Glomerular visceral epithelial cell (primary cell): Measurements from ENCODE around the gene ULBP3.
"Not testable (repeated sequence)": the region's sequence is repeated elsewhere in the genome, so short reads cannot be mapped to it uniquely, and the experiment has no call there.

Experiments
- DNase-seq: peaks from one replicate; pipeline ENCODE4 v3.0.0-alpha.2; 2016; ENCODE audit errors: extremely low spot score

Gene ULBP3

DNA sequence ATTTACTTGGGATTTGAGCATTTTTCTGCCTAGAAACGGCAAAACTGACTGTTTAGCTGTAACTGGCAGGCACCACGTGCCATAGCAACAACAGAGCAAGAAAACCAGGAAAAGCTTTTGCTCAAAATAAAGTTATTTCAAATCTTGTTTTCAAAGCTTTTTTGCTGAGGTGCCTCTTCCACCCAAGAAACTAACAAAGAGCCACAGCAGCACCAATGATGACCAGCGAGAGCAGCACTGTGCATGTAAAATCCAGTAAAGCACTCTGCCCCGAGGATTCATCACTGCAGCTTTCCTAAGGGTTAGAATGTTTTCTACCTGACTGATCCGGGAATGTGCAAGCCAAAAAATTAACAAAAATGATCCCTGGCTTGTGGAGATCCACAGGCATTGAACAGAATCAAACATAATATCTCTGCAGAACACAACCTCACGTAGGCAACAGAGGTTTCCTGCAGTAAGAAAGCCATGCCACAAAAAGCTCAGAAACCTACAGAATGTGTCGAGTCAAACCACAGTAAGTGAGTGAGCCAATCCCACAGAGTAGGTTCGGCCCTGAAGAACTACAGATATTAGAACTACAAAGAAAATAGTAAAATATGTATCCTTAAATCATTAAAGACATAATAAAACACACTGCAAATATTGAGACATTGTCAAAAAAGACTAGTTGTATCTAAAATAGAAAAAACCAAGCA lies 7.4 kb upstream of the ULBP3 start:
- peak; percentile 28 for DNase-seq

DNA sequence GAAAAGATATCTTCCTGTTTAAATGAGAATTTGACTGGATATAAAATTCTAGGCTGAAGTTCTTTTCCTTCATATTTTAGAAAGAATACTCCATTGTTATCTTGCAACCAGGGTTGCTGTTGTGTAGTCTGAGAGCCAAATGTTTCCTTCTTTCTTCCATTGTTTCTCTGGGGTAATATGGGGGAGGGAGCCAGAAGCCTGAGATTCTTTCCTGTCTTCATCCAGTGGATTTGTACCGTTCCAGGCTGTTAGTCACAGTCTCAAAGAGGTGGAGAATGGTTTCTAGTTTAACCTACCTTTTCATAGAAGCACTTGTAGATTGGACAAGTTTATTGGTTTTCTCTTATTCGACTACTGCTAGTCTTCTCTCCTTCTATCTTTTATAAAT lies 6.1 kb upstream of the ULBP3 start:
- no peak for DNase-seq

DNA sequence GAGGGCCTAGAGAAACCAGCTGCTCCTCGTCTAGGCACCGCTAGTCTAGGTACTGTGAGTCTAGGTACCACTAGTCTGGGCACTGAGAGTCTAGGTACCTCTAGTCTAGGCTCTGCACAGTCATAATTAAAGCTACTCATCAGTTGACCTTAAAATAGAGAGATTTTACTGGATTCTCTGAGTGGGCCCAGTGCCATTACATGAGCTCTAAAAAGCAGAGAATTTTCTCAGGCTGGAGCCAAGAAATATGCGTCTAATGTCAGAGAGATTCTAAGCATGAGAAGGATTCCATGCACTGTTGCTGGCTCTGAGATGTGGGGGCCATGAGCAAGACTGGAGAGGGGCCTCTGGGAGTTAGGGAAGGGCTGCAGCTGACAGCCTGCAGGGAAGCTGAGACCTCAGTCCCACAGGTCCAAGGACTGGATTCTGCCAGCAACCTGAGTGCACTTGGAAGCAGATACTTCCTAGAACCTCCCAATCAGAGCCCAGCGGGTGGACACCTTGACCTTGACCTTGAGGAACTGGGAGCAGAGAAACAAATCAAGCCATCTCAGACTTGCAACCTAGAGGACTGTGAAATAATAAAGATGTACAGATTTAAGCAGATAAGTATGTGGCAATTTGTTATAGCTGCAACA lies 5.6 kb upstream of the ULBP3 start:
- not testable (repeated sequence) for DNase-seq

DNA sequence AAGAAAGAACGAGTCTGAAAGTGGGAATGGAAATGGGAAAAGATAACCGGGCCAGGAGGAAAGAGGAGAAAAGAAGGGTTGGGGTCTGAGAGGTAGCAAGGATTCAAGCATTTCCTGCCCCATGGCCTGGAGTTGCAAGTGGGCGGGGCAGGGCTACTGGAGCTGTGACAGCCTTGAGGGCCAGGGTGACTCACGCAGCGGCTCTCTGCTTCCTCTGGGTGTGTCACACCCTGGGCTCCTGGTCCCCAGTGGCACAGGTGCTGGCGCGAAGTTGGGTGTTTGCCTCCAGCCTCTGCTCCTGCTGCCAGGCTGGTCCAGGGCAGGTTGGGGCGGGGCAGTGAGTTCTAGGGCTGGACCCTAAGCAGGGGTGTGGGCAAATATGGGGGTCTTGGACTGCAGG lies 3.3 kb upstream of the ULBP3 start:
- DNase-seq, result peak; percentile 64

DNA sequence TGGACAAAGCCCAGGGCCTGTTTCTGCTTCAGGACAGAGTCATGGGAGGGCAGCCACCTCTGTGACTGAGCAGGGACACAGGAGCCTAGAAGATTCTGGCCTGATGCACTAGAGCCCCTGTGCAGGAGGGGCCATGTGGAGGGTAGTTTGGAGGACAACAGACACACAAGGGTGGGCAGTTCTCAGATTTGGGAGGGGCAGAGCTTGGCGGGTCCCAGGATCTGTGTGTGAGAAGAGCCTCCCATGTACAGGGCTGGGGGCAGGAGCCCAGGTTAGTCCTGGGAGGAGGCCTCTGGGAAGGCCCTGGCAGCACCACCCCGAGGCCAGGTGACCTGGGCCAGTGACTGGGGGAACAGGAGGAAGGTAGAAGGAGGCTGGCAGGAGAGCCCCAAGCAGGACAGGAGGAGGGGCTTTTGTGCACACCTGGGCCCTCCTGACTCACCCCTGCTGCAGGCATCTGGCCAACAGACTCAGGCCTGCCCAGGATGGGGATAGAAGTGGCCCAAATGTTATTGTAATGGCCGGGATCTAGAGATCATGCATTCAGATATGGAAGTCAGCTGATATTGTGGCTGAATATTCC lies 1.4 kb upstream of the ULBP3 start:
- no peak for DNase-seq

DNA sequence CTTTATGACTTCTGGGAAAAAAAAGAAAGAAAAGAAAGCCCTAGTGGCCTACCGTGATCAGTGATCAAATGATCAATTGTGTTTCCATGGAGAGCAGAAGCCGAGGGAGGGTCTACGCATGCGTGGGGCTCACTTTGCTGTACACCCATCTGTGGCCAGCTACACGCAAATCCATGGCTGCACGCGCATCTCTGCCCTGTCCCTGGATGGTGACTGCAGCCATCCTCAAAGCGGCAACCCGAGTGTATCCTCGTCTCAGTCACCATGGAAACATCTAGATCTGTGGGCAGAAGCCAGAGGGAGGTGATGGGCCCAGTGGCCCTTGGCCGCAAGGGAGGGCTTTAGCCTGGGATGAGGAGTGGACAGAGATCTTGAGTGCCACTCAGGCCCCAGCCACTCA lies 785 bp upstream of the ULBP3 start:
- no peak for DNase-seq

DNA sequence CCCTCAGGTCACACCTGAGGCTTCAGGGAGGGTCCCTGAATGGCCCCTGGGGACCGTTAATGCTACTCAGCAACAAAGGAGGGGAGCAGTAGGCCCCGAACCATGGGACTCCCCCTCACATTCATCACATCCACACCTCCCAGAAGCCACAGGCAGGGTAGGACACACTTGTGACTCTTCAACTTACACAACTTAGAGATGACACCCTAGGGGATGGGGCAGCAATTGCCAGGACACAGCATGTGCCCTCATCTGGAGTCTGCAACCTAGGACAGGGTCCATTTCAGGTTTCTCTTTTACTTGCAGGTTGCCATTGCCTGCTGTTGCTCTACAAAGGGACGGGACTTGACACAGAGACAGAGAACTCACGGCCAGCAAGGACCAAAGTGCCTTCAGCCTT lies 770 bp downstream of the ULBP3 start:
- no peak for DNase-seq

DNA sequence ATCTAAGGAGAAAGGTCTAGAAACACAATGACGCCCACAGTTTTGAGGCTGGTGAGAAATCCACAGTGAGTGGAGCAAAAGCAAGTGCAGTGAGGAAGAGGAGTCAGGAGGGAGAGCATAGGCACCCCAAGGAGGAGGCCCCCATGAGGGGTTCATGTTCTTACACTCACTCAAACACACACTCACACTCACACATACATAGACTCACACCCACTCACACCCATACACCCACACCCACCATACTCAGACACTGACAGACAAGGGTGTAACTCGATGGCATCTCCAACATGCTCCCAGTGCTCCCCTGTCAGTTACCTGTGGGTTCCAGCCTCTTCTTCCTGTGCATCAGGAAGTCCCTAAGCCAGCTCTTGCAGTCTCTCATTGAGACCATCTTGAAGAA lies 3.8 kb downstream of the ULBP3 start:
- no peak for DNase-seq

DNA sequence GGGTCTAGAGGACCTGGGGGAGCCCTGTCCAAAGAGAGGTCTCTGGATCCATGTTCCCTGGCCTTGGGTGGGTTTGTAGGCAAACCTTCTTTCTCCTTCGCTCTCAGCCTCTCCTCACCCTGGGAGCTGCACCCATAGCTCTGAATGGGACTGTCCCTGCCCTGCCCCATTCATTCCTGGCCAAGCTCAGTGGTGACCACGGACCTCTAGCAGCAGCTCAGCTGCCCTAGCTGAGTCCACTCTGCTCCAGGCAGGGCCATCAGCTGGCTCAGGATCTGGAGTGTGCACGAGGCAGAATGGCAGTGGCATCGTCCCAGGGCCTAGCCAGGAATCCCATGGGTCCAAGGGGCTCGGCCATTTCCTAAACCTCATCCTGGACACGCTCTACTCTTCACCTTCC lies 5.3 kb downstream of the ULBP3 start:
- no peak for DNase-seq

DNA sequence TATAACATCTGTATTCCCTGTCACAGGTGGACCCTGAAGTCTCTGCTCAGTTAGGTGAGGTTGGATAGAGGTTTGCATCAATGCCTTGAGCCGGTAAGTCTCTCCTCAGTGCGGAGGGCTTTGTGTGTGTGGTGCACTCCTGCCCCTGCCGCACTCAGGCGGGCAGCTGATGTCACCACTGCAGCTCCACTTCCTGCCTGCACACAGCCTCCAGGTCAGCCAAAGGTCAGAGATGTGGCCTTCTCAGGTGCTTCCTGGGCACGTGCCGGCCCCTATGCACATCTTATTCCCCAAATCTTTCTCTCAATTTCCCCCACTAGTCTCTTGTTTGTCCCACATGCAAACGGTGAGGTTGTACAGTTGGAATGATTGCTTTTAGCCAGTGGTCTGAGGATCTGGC lies 8.9 kb downstream of the ULBP3 start:
- not testable (repeated sequence) for DNase-seq

DNA sequence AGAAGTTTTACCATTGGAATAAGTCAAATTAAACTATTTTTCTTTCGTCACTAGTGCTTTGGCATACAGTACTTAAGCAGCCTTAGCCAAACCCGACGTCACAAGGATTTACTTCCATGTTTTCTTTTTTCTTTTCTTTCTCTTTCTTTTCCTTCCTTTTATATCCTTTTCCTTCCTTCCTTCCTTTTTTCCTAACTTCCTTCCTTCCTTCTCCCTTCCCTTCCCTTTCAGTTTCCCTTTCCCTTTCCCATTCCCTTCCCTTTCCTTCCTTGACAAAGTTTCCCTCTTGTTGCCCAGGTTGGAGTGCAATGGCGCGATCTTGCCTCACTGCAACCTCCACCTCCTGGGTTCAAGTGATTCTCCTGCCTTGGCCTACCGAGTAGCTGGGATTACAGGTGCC lies 9.9 kb downstream of the ULBP3 start:
- DNase-seq, result no peak

DNA sequence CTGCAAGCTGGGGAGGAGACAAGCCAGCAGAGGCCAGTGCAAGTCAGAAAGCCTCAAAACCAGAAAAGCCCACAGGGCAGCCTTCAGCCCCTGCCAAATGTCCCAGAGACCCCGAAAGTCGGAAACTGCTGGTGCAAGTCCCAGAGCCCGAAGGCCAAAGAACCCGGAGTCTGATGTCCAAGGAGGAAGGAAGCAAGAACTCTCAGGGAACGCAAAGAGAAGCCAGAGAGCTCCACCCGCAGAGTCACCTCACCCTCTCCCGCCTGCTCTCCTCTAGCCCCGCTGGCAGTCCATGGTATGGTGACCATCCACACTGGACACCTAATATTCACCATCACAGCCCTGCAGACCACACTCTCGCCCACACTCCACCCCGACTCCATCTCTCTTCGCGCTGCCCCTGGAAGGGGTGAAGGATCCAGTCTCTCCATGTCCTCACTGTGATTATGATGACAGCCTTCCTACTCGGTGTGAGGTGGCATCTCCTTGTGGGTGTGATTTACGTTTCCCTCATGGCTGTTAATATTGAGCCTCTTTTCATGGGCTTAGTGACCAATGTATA lies 10.6 kb downstream of the ULBP3 start:
- no peak for DNase-seq

DNA sequence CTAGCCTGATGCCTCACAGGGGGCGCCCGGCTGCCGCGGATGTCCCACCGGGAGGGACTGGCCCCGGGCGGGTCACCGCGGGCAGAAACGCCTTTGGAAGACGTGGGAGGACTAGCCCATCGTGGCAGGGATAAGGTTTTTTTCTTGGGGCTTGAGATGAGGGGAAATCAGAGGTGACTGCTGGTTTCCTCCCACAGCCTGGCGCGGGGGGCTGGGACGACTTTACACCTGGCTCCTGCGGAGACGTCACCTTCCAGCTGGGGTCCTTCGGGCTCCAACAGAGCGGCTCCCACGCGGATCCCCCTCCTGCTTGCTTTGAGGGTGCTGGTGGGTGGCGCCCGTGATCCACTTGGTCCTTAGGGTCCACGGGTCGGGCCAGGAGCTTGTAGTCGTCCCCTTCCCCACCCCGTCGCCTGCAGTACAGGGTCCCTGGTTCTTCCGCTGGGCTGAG lies 11.4 kb downstream of the ULBP3 start:
- no peak for DNase-seq

DNA sequence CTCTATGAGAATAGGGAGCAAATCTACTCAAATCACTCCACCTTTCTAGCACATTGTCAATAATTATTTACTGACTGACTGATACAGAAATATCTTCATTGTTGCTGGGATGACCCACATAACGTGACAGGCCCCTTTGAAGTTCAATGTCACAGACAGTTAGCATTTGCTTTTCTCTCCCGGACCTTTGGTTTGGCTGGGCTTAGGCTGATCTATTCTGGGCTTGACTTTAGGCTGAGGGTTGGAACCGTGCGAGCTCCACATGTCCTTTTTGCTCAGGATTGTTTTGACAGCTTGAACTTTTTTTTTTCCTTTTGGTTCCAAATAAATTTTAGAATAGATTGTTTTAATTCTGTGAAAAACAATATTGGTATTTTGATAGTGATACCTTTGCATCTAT lies 12.0 kb downstream of the ULBP3 start:
- no peak for DNase-seq

DNA sequence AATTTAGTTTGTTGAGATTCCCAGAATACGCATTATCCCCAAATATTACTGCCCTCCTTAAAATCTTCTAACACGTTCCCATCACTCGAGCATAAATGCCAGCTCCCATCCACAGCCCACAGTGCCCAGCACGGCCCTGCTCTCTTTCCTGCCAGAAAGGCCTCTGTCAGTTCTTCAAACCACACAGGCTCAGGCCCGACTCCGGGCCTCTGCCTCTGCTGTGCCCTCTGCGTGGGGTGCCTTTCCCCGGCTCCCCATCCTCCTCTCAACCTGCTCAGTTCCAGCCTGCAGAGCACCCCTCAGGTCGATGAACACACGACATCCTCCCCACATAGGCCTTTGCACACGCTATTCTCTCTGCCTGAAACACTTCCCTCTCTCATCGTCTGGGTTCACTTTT lies 12.8 kb downstream of the ULBP3 start:
- DNase-seq, result no peak

DNA sequence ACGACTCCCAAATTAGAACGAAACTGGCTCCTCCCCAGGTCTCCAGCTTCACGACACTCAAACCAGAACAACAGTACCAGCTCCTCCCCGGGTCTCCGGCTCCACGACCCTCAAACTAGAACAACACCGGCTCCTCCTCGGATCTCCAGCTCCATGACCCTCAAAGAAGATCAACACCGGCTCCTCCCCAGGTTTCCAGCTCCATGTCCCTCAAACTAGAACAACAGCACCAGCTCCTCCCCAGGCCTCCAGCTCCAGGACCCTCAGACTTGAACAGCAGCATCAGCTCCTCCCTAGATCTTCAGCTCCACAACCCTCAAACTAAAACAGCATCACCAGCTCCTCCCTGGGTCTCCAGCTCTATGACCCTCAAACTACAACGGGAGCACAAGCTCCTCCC lies 13.8 kb downstream of the ULBP3 start:
- DNase-seq, result no peak

DNA sequence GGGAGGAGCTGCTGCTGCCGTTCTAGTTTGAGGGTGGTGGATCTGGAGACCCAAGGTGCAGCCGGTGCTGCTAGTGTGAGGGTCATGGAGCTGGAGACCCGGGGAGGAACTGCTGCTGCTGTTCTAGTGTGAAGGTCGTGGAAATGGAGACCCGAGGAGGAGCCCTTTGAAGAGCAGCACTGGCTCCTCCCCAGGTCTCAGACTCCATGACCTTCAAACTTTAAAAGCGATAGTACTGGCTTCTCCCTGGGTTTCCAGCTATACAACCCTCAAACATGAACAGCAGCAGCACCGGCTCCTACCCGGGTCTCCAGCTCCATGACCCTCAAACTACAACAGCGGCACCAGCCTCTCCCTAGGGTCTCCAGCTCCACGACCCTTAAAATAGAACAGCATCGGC lies 15.5 kb downstream of the ULBP3 start:
- DNase-seq, result no peak

DNA sequence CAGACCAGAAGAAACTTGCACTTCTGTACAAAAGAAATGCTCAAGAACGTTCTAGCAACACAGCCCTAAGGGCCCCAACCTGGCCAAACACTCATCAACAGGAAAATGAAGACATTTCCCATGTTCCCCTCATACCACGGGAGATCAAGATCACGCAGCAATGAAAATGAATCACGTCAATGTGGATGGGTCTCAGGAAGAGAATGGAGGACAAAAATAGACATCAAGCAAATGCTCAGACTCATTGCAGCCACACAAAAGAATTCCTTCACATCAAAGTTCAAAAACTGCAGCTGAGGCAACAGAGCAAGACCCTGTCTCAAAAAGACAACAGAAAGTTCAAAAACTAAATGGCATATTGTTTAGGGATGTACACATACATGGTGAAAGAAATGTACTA lies 18.1 kb downstream of the ULBP3 start:
- no peak for DNase-seq

DNA sequence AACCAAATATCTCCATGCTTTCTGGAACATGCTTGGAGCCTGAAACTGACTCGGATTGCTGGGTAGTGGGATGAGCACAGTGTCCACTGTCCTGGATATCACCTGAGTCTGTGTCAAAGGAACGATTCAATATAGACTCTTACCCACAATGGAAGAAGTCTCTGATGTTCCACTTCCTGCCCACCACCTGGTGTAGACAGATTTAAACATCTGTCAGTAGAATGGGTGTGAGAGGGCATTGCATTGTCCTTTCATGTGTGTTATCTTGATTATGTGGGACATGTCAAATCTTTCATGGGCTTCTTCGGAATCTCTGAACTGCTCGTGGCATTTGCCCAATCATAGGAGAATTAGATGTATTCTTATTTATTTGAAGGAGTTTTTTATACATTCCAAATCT lies 20.8 kb downstream of the ULBP3 start:
- no peak for DNase-seq

DNA sequence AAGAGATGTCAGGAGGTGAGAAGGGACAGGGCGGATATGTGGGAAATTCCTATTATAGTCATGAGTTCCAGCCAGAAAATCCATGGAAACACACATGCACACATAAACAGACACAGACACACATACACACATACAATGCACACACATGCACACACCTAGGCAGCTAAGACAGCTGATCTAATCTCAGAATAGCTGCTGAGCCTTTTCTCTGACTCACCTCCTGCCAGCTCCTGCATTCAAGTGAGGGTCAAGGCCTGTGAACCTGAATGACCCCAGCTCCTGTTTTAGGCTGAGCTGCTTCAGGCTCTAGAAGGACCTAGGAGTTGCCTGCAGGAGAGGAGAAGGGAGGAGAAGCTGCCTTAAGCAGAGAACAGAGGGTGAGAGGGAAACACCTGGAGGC lies 22.0 kb downstream of the ULBP3 start:
- no peak for DNase-seq

DNA sequence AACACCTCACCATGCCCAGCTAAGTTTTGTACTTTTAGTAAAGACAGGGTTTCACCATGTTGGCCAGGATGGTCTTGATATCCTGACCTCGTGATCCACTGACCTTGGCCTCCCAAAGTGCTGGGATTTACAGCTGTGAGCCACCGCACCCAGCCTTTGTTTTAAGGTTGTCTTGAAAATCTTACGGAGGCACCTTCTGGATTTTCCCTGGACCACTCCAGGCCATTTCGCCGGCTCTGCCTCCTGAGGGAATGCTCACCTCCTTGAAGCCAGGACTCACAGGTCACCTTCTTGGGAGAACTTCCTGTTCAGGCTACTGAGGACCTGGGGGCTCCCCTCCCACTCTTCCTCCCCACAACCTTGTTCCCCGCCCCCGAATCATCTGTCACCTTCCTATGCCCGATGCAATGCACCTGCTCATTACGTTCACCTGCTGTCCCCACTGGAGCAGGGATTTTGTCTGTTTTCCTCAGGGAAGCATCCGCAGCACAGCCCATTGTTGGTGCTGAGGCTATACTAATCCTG lies 24.2 kb downstream of the ULBP3 start:
- DNase-seq, result no peak

DNA sequence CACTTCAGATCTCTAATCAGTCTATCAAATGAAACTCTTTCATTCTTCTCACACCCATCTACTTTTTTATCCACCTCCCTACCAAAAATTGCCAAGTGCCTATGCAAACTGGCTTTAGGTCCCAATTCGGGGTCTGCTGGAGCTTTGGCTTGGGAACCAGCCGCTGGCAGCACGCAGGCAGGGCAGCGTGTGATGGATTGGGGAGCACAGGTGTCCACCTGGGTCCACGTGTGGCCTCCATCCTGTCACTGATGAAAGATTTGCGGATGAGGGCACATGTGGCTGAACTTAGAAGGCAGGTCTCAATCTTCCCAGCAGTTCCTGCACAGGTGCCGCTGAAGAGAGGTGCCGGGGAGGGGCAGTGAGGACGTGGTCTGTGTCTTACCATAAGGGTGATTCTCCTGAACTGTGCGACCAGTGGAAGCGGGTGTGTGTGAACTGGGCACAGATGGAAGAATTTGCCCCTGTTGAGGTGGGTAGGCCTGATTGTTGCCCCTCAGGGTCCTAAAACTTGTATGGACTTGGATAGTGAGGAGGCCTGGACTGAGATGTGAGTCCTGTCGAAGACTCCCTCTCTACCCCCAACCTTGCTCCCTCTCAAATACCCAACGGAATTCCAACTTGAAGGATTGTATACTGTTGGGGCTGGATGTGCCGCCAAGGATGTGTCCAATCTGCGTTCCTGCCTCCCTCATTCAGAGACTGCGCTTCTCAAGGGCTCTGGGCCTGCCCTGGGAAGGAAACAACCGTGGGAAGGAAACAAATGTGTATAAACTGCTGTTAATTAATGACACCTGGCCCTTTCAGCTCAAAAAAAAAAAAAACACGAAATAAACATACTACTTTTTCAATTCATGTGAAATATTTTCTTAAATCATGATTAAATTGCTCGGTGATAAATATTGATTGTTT lies 25.2 kb downstream of the ULBP3 start:
- DNase-seq, result no peak
